SK-N-SH (cell line): ENCODE data around the gene B4GALNT1.

Source experiments
- CHD2 ChIP-seq: fragments of 150-350 bp; IDR thresholded peaks from 2 replicates; pipeline ENCODE4 v1.6.1; 2018; ENCODE audit warnings: low read length; ENCODE audit not compliant: partially characterized antibody
- ELF1 ChIP-seq: IDR thresholded peaks from 2 replicates; pipeline ENCODE4 v1.4.0; 2012
- EP300 ChIP-seq, 2 experiments: IDR thresholded peaks; 2 replicates each; pipeline versions ENCODE4 v1.4.0 to v1.6.1; 2012; ENCODE audit warnings: borderline replicate concordance in 1 of 2, low read depth in 1 of 2, low read length in 1 of 2
- JUND ChIP-seq: IDR thresholded peaks from 2 replicates; pipeline ENCODE4 v1.4.0; 2012
- MAX ChIP-seq: IDR thresholded peaks from 2 replicates; pipeline ENCODE4 v1.4.0; 2012; ENCODE audit warnings: low read depth
- TF ChIP-seq, protein P1 (sequence below): fragments of 200-600 bp; sonication (generic); IDR thresholded peaks from 2 replicates; pipeline ENCODE4 v1.6.1; 2017; ENCODE audit warnings: antibody characterized with exemption, mild to moderate bottlenecking, moderate library complexity
- TF ChIP-seq, protein P2 (sequence below): IDR thresholded peaks from 2 replicates; pipeline ENCODE4; 2012

- no peak for TF ChIP-seq MAX
- TF ChIP-seq, protein P1, sequence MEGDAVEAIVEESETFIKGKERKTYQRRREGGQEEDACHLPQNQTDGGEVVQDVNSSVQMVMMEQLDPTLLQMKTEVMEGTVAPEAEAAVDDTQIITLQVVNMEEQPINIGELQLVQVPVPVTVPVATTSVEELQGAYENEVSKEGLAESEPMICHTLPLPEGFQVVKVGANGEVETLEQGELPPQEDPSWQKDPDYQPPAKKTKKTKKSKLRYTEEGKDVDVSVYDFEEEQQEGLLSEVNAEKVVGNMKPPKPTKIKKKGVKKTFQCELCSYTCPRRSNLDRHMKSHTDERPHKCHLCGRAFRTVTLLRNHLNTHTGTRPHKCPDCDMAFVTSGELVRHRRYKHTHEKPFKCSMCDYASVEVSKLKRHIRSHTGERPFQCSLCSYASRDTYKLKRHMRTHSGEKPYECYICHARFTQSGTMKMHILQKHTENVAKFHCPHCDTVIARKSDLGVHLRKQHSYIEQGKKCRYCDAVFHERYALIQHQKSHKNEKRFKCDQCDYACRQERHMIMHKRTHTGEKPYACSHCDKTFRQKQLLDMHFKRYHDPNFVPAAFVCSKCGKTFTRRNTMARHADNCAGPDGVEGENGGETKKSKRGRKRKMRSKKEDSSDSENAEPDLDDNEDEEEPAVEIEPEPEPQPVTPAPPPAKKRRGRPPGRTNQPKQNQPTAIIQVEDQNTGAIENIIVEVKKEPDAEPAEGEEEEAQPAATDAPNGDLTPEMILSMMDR = no peak
- TF ChIP-seq JUND = no peak
- TF ChIP-seq ELF1 = no peak
- TF ChIP-seq EP300 (IDR thresholded peaks at IDR 0.05; ENCODE audit: borderline replicate concordance in 1 of 2, low read depth in 1 of 2, low read length in 1 of 2) = no peak
- TF ChIP-seq CHD2 = no peak
- TF ChIP-seq, protein P2, sequence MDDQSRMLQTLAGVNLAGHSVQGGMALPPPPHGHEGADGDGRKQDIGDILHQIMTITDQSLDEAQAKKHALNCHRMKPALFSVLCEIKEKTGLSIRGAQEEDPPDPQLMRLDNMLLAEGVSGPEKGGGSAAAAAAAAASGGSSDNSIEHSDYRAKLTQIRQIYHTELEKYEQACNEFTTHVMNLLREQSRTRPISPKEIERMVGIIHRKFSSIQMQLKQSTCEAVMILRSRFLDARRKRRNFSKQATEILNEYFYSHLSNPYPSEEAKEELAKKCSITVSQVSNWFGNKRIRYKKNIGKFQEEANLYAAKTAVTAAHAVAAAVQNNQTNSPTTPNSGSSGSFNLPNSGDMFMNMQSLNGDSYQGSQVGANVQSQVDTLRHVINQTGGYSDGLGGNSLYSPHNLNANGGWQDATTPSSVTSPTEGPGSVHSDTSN = no peak
Measured at GRCh38 chr12:57620245-57620935, 12.6 kb downstream of the B4GALNT1 start.
